AG04449 (cell line): ENCODE data around the gene CCL17.

Experiments
- CTCF ChIA-PET: fragments of 350-600 bp; formaldehyde crosslinking; extraction: SDS; loops from one replicate; lab custom pipeline; 2021; ENCODE audit warnings: antibody characterized with exemption; lab: Yijun Ruan, JAX
- POLR2A ChIA-PET: fragments of 400-600, 350-600 bp; formaldehyde crosslinking; extraction: SDS; loops from one replicate; lab custom pipeline; 2020; ENCODE audit warnings: antibody characterized with exemption, inconsistent platforms; lab: Yijun Ruan, JAX
- DNase-seq: peaks from one replicate; pipeline ENCODE4 v3.0.0-alpha.2; 2010; ENCODE audit warnings: low read depth, low spot score
- H3K4me3 ChIP-seq: 2 replicates; pipeline ENCODE4 v1.5.1; 2011; ENCODE audit warnings: low read depth, mild to moderate bottlenecking, control low read depth, low read length
- TF ChIP-seq, protein P1 (sequence below): IDR thresholded peaks from one replicate; pipeline ENCODE4 v1.5.1; 2011; ENCODE audit warnings: mild to moderate bottlenecking, moderate library complexity, low read length, control low read depth, inconsistent platforms; ENCODE audit not compliant: insufficient read depth; ENCODE audit errors: missing control alignments

Gene CCL17

GRCh38 chr16:57387598-57388354, 16.8 kb upstream of the CCL17 start:
- no peak for DNase-seq
- ChIA-PET CTCF (interaction anchor here (3.4 kb wide), 1 partner anchor 31 kb away, joined by 16 read pairs; no protein-coding TSS in a partner anchor), POLR2A (no interaction called here)
- no peak overlapping the region for H3K4me3 ChIP-seq
- TF ChIP-seq, protein P1, sequence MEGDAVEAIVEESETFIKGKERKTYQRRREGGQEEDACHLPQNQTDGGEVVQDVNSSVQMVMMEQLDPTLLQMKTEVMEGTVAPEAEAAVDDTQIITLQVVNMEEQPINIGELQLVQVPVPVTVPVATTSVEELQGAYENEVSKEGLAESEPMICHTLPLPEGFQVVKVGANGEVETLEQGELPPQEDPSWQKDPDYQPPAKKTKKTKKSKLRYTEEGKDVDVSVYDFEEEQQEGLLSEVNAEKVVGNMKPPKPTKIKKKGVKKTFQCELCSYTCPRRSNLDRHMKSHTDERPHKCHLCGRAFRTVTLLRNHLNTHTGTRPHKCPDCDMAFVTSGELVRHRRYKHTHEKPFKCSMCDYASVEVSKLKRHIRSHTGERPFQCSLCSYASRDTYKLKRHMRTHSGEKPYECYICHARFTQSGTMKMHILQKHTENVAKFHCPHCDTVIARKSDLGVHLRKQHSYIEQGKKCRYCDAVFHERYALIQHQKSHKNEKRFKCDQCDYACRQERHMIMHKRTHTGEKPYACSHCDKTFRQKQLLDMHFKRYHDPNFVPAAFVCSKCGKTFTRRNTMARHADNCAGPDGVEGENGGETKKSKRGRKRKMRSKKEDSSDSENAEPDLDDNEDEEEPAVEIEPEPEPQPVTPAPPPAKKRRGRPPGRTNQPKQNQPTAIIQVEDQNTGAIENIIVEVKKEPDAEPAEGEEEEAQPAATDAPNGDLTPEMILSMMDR, result no peak

DNA sequence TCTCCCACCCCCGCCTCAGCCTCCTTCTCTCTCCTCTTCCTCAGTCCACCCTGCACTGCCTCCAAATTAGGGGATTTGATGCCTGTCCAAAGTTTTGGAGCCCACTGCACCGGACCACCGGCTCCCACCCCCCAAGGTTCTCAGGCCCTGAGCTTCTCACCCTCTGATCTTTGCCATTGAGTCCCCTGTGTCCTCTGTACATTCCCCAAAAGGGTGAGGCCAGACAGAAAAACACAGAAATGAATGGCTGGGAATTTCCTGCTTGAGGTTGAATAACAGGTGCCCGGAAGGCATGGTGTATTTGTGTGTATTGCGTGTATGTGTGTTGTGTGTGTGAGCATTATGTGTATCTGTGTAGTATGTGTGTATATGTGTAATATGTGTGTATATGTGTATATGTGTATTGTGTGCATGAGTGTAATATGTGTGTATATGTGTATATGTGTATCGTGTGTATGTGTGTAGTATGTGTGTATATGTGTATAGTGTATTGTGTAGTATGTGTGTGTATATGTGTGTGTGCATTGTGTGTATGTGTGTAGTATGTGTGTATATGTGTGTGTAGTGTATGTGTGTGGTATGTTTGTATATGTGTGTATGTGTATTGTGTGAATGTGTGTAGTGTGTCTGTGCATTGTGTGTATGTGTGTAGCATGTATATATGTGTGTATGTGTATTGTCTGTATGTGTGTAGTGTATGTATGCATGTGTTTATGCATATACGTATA, 16.0 kb upstream of the CCL17 start:
- DNase-seq, result no peak
- TF ChIP-seq, protein P1, result no peak
- POLR2A ChIA-PET, result no interaction called here
- no peak overlapping the region for H3K4me3 ChIP-seq
- CTCF ChIA-PET, result no interaction called here

- ChIA-PET CTCF (no interaction called here), POLR2A (no interaction called here)
- DNase-seq, result no peak
- TF ChIP-seq, protein P1, result no peak
- no peak overlapping the region for H3K4me3 ChIP-seq
Observed at GRCh38 chr16:57389087-57389468, 15.5 kb upstream of the CCL17 start.

GRCh38 chr16:57390636-57391295, 13.8 kb upstream of the CCL17 start:
- ChIA-PET CTCF (interaction anchor here (0.6 to 3.2 kb wide), 3 partner anchors 13 to 90 kb away, joined by 3 to 16 read pairs (median 4); no protein-coding TSS in a partner anchor), POLR2A (no interaction called here)
- TF ChIP-seq, protein P1, result no peak
- no peak overlapping the region for H3K4me3 ChIP-seq
- DNase-seq, result no peak

- no peak for DNase-seq
- TF ChIP-seq, protein P1, result no peak
- CTCF ChIA-PET, result interaction anchor here (3.2 kb wide), 1 partner anchor 26 kb away, joined by 16 read pairs; no protein-coding TSS in a partner anchor
- H3K4me3 ChIP-seq, result no peak overlapping the region
- POLR2A ChIA-PET, result no interaction called here
Observed at GRCh38 chr16:57391300-57391699, 13.3 kb upstream of the CCL17 start.

- ChIA-PET CTCF (interaction anchor here (3.2 kb wide), 1 partner anchor 26 kb away, joined by 16 read pairs; no protein-coding TSS in a partner anchor), POLR2A (no interaction called here)
- no peak overlapping the region for H3K4me3 ChIP-seq
- no peak for DNase-seq
- TF ChIP-seq, protein P1, result no peak
Observed at GRCh38 chr16:57391708-57392107, 12.9 kb upstream of the CCL17 start.
